ENCODE data around the gene CAPN7. TPM values are rescaled to one million over a fixed set of nuclear protein-coding genes. Genes with fewer than 3 reads are reported as not detected.

The CAPN7 gene
- total RNA-seq, 1 experiment from 2014 or later, result 25.2 TPM

GRCh38 chr3:15253023-15253697 lies 47.1 kb downstream of the CAPN7 start:
- peaks cover 0 to 7% of the 10 kb centered on the region in 2 experiments; a peak in 2 of 4 replicates for H3K4me1 Mint-ChIP-seq

More at GRCh38 chr3:15253023-15253697, 47.1 kb downstream of the CAPN7 start:
- H3K18ac ChIP-seq (ENCODE audit: insufficient read length, low read depth, low read length), result no peak overlapping the region
- no peak overlapping the region for H3T11ph ChIP-seq (ENCODE audit: low read length)
- no peak overlapping the region for H4K91ac ChIP-seq (ENCODE audit: insufficient read length, low read depth, low read length)
- H4K5ac ChIP-seq (ENCODE audit: insufficient read length, low read depth, low read length), result no peak overlapping the region
- WGBS (ENCODE audit: extremely low coverage, insufficient read length, low lambda C conversion rate), result no CpG with 5 or more reads among the region's 7 CpGs
- Mint-ChIP-seq H3K36me3 (ENCODE audit: insufficient read depth in 1 of 3, low read depth in 3 of 3) (peaks cover 2 to 67% (median 17%) of the 10 kb centered on the region in 3 experiments; a peak in 5 of 7 replicates), H3K4me3 (no peak overlapping the region), H3K9me3 (no peaks in the 10 kb centered on the region), H3K27me3 (ENCODE audit: low read depth) (no peaks in the 10 kb centered on the region), H3K27ac (no peak overlapping the region)
- no peak overlapping the region for H3K9ac ChIP-seq (ENCODE audit: extremely low read depth, insufficient read length, low read length)
- no peak overlapping the region for H2BK15ac ChIP-seq (ENCODE audit: low read depth, low read length)
- H4K20me1 ChIP-seq (ENCODE audit: control insufficient read depth, insufficient read depth, insufficient read length), result no peaks in the 10 kb centered on the region
- no peaks in the 10 kb centered on the region for H3K79me2 ChIP-seq (ENCODE audit: insufficient read depth, low read length)
- H3K4ac ChIP-seq (ENCODE audit: low read depth, low read length), result no peak overlapping the region
- H2AFZ ChIP-seq (ENCODE audit: low read length), result no peak overlapping the region
- no peak overlapping the region for H3K56ac ChIP-seq (ENCODE audit: insufficient read length, low read depth, low read length)
- H2BK120ac ChIP-seq (ENCODE audit: low read depth, low read length, poor library complexity, severe bottlenecking), result no peak overlapping the region
- H3K4me1 ChIP-seq (ENCODE audit: insufficient read depth, low read length), result no peaks in the 10 kb centered on the region
- no peak overlapping the region for H2BK5ac ChIP-seq (ENCODE audit: insufficient read length, low read length)
- H3K23me2 ChIP-seq (ENCODE audit: insufficient read length, low read depth, low read length, poor library complexity, severe bottlenecking), result no peaks in the 10 kb centered on the region
- TF ChIP-seq, protein P1, sequence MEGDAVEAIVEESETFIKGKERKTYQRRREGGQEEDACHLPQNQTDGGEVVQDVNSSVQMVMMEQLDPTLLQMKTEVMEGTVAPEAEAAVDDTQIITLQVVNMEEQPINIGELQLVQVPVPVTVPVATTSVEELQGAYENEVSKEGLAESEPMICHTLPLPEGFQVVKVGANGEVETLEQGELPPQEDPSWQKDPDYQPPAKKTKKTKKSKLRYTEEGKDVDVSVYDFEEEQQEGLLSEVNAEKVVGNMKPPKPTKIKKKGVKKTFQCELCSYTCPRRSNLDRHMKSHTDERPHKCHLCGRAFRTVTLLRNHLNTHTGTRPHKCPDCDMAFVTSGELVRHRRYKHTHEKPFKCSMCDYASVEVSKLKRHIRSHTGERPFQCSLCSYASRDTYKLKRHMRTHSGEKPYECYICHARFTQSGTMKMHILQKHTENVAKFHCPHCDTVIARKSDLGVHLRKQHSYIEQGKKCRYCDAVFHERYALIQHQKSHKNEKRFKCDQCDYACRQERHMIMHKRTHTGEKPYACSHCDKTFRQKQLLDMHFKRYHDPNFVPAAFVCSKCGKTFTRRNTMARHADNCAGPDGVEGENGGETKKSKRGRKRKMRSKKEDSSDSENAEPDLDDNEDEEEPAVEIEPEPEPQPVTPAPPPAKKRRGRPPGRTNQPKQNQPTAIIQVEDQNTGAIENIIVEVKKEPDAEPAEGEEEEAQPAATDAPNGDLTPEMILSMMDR (conservative IDR thresholded peaks at IDR 0.05), result no peak
- H3K27me3 ChIP-seq (ENCODE audit: insufficient read depth, low read length), result no peaks in the 10 kb centered on the region
- H3K79me1 ChIP-seq (ENCODE audit: insufficient read depth, low read depth, low read length, poor library complexity, severe bottlenecking), result no peaks in the 10 kb centered on the region
- H2AK5ac ChIP-seq (ENCODE audit: insufficient read length, low read length), result no peak overlapping the region
- no peak overlapping the region for H3K27ac ChIP-seq (ENCODE audit: insufficient read length, low read depth, low read length)
- no peak overlapping the region for H2BK12ac ChIP-seq (ENCODE audit: insufficient read length, low read depth, low read length)
- no peak overlapping the region for H3K14ac ChIP-seq (ENCODE audit: insufficient read depth, low read length)
- no peak overlapping the region for H3K23ac ChIP-seq (ENCODE audit: insufficient read length, low read depth, low read length)
- H3K9me3 ChIP-seq (ENCODE audit: control insufficient read depth, low read depth, low read length), result no peaks in the 10 kb centered on the region
- DNase-seq, result no peak
- H4K8ac ChIP-seq (replicated peaks; ENCODE audit: insufficient read length, low read depth, low read length), result no peak overlapping the region
- no peak overlapping the region for H2BK20ac ChIP-seq (ENCODE audit: low read depth, low read length, poor library complexity, severe bottlenecking)
- no peak overlapping the region for H3K4me2 ChIP-seq (ENCODE audit: insufficient read depth, insufficient read length, low read length)
